Fibroblast of lung (primary cell): Measurements from ENCODE around the gene COA1. TPM values are rescaled to one million over a fixed set of nuclear protein-coding genes. Genes with fewer than 3 reads are reported as not detected.

ENCODE experiments used
- DNase-seq, 2 donors: peaks; one replicate each; pipeline versions ENCODE4 v3.0.0 to v3.0.0-alpha.2; 2010; ENCODE audit warnings: low read depth in 2 of 2
- H2AFZ ChIP-seq: 2 replicates; pipeline ENCODE4 v1.5.1; 2012; ENCODE audit warnings: low read length, control low read depth, inconsistent platforms
- H3K27ac ChIP-seq: 2 replicates; pipeline ENCODE4 v1.5.1; 2011; ENCODE audit warnings: low read length, control low read depth; ENCODE audit not compliant: insufficient read depth
- H3K27me3 ChIP-seq: 2 replicates; pipeline ENCODE4 v1.5.1; 2011; ENCODE audit warnings: mild to moderate bottlenecking, low read length; ENCODE audit not compliant: control insufficient read depth, insufficient read depth
- H3K36me3 ChIP-seq: 2 replicates; pipeline ENCODE4 v1.5.1; 2011; ENCODE audit warnings: low read length; ENCODE audit not compliant: control insufficient read depth, insufficient read depth
- H3K4me1 ChIP-seq: 2 replicates; pipeline ENCODE4 v1.5.1; 2011; ENCODE audit warnings: low read length; ENCODE audit not compliant: control insufficient read depth, insufficient read depth; ENCODE audit errors: extremely low read depth
- H3K4me2 ChIP-seq: 2 replicates; pipeline ENCODE4 v1.5.1; 2011; ENCODE audit warnings: low read length, control low read depth; ENCODE audit not compliant: insufficient read depth; ENCODE audit errors: extremely low read depth
- H3K4me3 ChIP-seq, 4 experiments: fragments of 200-600 bp in 1 of 4; sonication (generic) in 1 of 4; replicated peaks in 1 of 4; 2 replicates each; pipeline ENCODE4 v1.5.1; 2011 to 2016; ENCODE audit warnings: low read length in 4 of 4, low read depth in 3 of 4, mild to moderate bottlenecking in 3 of 4, control low read depth in 2 of 4, inconsistent platforms in 1 of 4, mixed read lengths in 1 of 4; ENCODE audit not compliant: insufficient read depth in 1 of 4; ENCODE audit errors: control extremely low read depth in 1 of 4
- H3K79me2 ChIP-seq: 2 replicates; pipeline ENCODE4 v1.5.1; 2012; ENCODE audit warnings: mild to moderate bottlenecking, low read length, inconsistent platforms; ENCODE audit not compliant: control insufficient read depth, insufficient read depth
- H3K9ac ChIP-seq: 2 replicates; pipeline ENCODE4 v1.5.1; 2011; ENCODE audit warnings: mild to moderate bottlenecking, low read length, control low read depth; ENCODE audit not compliant: insufficient read depth
- H3K9me3 ChIP-seq: 2 replicates; pipeline ENCODE4 v1.5.1; 2012; ENCODE audit warnings: low read depth, low read length; ENCODE audit not compliant: control insufficient read depth, insufficient read depth
- H4K20me1 ChIP-seq: 2 replicates; pipeline ENCODE4 v1.5.1; 2011; ENCODE audit warnings: low read length; ENCODE audit not compliant: control insufficient read depth, insufficient read depth; ENCODE audit errors: extremely low read depth
- EZH2 ChIP-seq: IDR thresholded peaks from 2 replicates; pipeline ENCODE4 v1.5.1; 2012; ENCODE audit warnings: low read length, control low read depth, mild to moderate bottlenecking; ENCODE audit errors: missing control alignments
- polyA plus RNA-seq, 2 donors: library from polyadenylated mRNA; depleted of rRNA in 1 of 2; stranded (reverse) in 1 of 2; unstranded in 1 of 2; fragments of >200 nt; gene quantifications; 2 replicates each; pipeline ENCODE4 v1.2.1, GENCODE V29; 2011 to 2012; ENCODE audit warnings: missing spikeins in 1 of 2
- total RNA-seq: library from RNA; depleted of rRNA; stranded (reverse); fragments of >200 nt; gene quantifications from 2 replicates; pipeline ENCODE4 v1.2.1, GENCODE V29; 2014
- TF ChIP-seq, protein P1 (sequence below), 2 donors: IDR thresholded peaks in 1 of 2; conservative IDR thresholded peaks in 1 of 2; 1 replicate in 1 of 2; 2 replicates in 1 of 2; pipeline ENCODE4 v1.5.1; 2011 to 2012; ENCODE audit warnings: low read length in 2 of 2, control low read depth in 1 of 2, inconsistent platforms in 1 of 2, low read depth in 1 of 2, mild to moderate bottlenecking in 1 of 2

Gene COA1
- total and polyA plus RNA-seq, 2 donors (not counting 1 experiment from before 2014, with no cell fraction given) = 28.8 to 39.6 TPM

DNA sequence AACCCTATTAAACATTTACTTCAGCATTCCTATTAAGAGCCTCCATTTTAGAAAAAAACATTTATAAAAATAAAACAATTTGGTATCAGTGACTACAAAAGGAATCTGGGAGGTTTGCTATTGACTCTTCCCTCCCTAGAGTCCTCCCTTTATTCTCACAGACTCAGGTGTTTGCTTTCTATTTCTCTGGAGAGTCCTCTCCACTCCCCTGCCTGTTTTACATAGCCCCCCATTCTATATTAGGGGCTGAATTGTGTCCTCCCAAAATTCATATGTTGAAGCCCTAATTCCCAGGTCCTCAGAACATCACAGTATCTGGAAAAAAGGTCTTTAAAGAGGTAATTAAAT is 69.8 kb downstream of the COA1 start:
- DNase-seq = no peak
- Histone ChIP-seq H3K9me3 (no peaks in the 10 kb centered on the region), H3K4me2 (no peak overlapping the region), H2AFZ (no peak overlapping the region), H4K20me1 (no peaks in the 10 kb centered on the region), H3K4me3 (no peak overlapping the region), H3K27ac (peak overlapping the region; percentile 27), H3K36me3 (no peaks in the 10 kb centered on the region), H3K9ac (no peak overlapping the region), H3K79me2 (no peaks in the 10 kb centered on the region), H3K4me1 (peaks cover 7% of the 10 kb centered on the region), H3K27me3 (no peaks in the 10 kb centered on the region)
- TF ChIP-seq, protein P1, sequence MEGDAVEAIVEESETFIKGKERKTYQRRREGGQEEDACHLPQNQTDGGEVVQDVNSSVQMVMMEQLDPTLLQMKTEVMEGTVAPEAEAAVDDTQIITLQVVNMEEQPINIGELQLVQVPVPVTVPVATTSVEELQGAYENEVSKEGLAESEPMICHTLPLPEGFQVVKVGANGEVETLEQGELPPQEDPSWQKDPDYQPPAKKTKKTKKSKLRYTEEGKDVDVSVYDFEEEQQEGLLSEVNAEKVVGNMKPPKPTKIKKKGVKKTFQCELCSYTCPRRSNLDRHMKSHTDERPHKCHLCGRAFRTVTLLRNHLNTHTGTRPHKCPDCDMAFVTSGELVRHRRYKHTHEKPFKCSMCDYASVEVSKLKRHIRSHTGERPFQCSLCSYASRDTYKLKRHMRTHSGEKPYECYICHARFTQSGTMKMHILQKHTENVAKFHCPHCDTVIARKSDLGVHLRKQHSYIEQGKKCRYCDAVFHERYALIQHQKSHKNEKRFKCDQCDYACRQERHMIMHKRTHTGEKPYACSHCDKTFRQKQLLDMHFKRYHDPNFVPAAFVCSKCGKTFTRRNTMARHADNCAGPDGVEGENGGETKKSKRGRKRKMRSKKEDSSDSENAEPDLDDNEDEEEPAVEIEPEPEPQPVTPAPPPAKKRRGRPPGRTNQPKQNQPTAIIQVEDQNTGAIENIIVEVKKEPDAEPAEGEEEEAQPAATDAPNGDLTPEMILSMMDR (conservative IDR thresholded peaks at IDR 0.05 in 1 of 2, IDR thresholded peaks at IDR 0.05 in 1 of 2; ENCODE audit: low read depth in 1 of 2, low read length in 2 of 2) = no peak
- TF ChIP-seq EZH2 = no peak

- peak overlapping the region; percentile 74 for H3K27ac ChIP-seq
- H4K20me1 ChIP-seq = no peaks in the 10 kb centered on the region
- no peaks in the 10 kb centered on the region for H3K9me3 ChIP-seq
- peaks cover 7% of the 10 kb centered on the region for H3K4me1 ChIP-seq
- no peaks in the 10 kb centered on the region for H3K79me2 ChIP-seq
- H3K27me3 ChIP-seq = no peaks in the 10 kb centered on the region
- H3K4me3 ChIP-seq = no peak overlapping the region
- TF ChIP-seq, protein P1 (conservative IDR thresholded peaks at IDR 0.05 in 1 of 2, IDR thresholded peaks at IDR 0.05 in 1 of 2; ENCODE audit: low read depth in 1 of 2, low read length in 2 of 2) = no peak
- no peak overlapping the region for H2AFZ ChIP-seq
- peak overlapping the region; percentile 34 for H3K4me2 ChIP-seq
- DNase-seq = peak; percentile 86 to 98
- H3K9ac ChIP-seq = no peak overlapping the region
- H3K36me3 ChIP-seq = no peaks in the 10 kb centered on the region
Observed at GRCh38 chr7:43658718-43659548, 70.4 kb downstream of the COA1 start.

- Histone ChIP-seq H3K4me1 (peaks cover 7% of the 10 kb centered on the region), H3K27me3 (no peaks in the 10 kb centered on the region), H2AFZ (no peak overlapping the region), H3K36me3 (no peaks in the 10 kb centered on the region), H3K27ac (no peak overlapping the region), H3K4me2 (no peak overlapping the region), H3K9ac (no peak overlapping the region), H3K4me3 (no peak overlapping the region), H4K20me1 (no peaks in the 10 kb centered on the region), H3K9me3 (no peaks in the 10 kb centered on the region), H3K79me2 (peaks cover under 1% of the 10 kb centered on the region)
- DNase-seq = no peak
- TF ChIP-seq, protein P1 (conservative IDR thresholded peaks at IDR 0.05 in 1 of 2, IDR thresholded peaks at IDR 0.05 in 1 of 2; ENCODE audit: low read depth in 1 of 2, low read length in 2 of 2) = no peak
- no peak for TF ChIP-seq EZH2
Observed at GRCh38 chr7:43656997-43657396, 72.3 kb downstream of the COA1 start.
